Gastroesophageal sphincter (tissue), 4 donors: ENCODE measurements around the gene MTG2. TPM values are rescaled to one million over a fixed set of nuclear protein-coding genes. Genes with fewer than 3 reads are reported as not detected.

Experiments
- ATAC-seq: fragments of 150-250 bp; one replicate; pipeline ENCODE4 v1.9.1; 2016; ENCODE audit warnings: mild to moderate bottlenecking, moderate library complexity
- H3K27ac ChIP-seq, 4 donors: fragments of 200-600 bp; sonication (generic) in 3 of 4; 1 replicate in 3 of 4; 2 replicates in 1 of 4; pipeline ENCODE4 v1.5.1; 2016 to 2019
- H3K27me3 ChIP-seq: fragments of 200-600 bp; sonication (generic); one replicate; pipeline ENCODE4 v1.5.1; 2019
- H3K36me3 ChIP-seq, 2 donors: fragments of 200-600 bp; sonication (generic); one replicate each; pipeline ENCODE4 v1.5.1; 2019; ENCODE audit warnings: control low read depth in 1 of 2
- H3K4me1 ChIP-seq, 3 donors: fragments of 200-600 bp; sonication (generic); 1 replicate in 2 of 3; 2 replicates in 1 of 3; pipeline ENCODE4 v1.5.1; 2016 to 2019; ENCODE audit warnings: control low read depth in 2 of 3
- H3K4me3 ChIP-seq, 2 donors: fragments of 200-600 bp; sonication (generic); one replicate each; pipeline ENCODE4 v1.5.1; 2019; ENCODE audit warnings: mild to moderate bottlenecking in 1 of 2, moderate library complexity in 1 of 2
- H3K9me3 ChIP-seq, 3 donors: fragments of 200-600 bp; sonication (generic); one replicate each; pipeline ENCODE4 v1.5.1; 2017 to 2019; ENCODE audit warnings: control low read depth in 2 of 3
- CTCF ChIP-seq, 4 experiments: fragments of 200-600 bp in 2 of 4; fragments of 450-650 bp in 2 of 4; sonication (generic) in 1 of 4; IDR thresholded peaks; one replicate each; pipeline ENCODE4 v1.5.1; 2017 to 2019; ENCODE audit warnings: antibody characterized with exemption in 4 of 4, mild to moderate bottlenecking in 2 of 4, moderate library complexity in 2 of 4
- EP300 ChIP-seq: sonication (generic); formaldehyde crosslinking; IDR thresholded peaks from one replicate; pipeline ENCODE4 v1.6.1; 2017; ENCODE audit warnings: antibody characterized with exemption, mild to moderate bottlenecking
- POLR2A ChIP-seq, 2 donors: fragments of 450-650 bp; IDR thresholded peaks; one replicate each; pipeline ENCODE4 v1.6.1; 2017; ENCODE audit warnings: antibody characterized with exemption in 2 of 2, mild to moderate bottlenecking in 2 of 2, moderate library complexity in 1 of 2
- POLR2AphosphoS5 ChIP-seq: sonication (generic); formaldehyde crosslinking; IDR thresholded peaks from one replicate; pipeline ENCODE4 v1.6.1; 2017; ENCODE audit warnings: antibody characterized with exemption
- WGBS, 2 donors: methylation state at CpG; one replicate each; pipeline ENCODE4 v1.1.5; 2018; ENCODE audit warnings: low coverage in 1 of 2; 5-methylcytosine and 5-hydroxymethylcytosine counted together
- total RNA-seq, 4 donors: library from RNA; depleted of rRNA; stranded (reverse); fragments of >200 nt; gene quantifications; one replicate each; pipeline ENCODE4 v1.1.0, GENCODE V29; 2016

Gene MTG2
- total RNA-seq, 4 donors from 2014 or later: 23.7 to 31.3 (median 30.2) TPM

- H3K9me3 ChIP-seq: no peaks in the 10 kb centered on the region
- H3K36me3 ChIP-seq: peaks cover 0 to 79% of the 10 kb centered on the region in 2 donors
- ATAC-seq: no peak
- no peak overlapping the region for H3K4me3 ChIP-seq
- TF ChIP-seq CTCF (IDR thresholded peaks at IDR 0.05) (no peak), POLR2AphosphoS5 (no peak), EP300 (no peak), POLR2A (IDR thresholded peaks at IDR 0.05) (no peak)
- WGBS, 2 donors: 59 to 93% methylated on average over 3 to 4 of the region's 17 CpGs
- H3K4me1 ChIP-seq: peaks cover 0 to 14% (median 0%) of the 10 kb centered on the region in 3 donors
- no peak overlapping the region for H3K27ac ChIP-seq
- H3K27me3 ChIP-seq: no peaks in the 10 kb centered on the region
Measured at GRCh38 chr20:62161347-62161746, 21.5 kb upstream of the MTG2 start.

GRCh38 chr20:62162765-62163484 is 19.9 kb upstream of the MTG2 start:
- Histone ChIP-seq H3K36me3 (peaks cover 0 to 95% of the 10 kb centered on the region in 2 donors), H3K27me3 (no peaks in the 10 kb centered on the region), H3K9me3 (no peaks in the 10 kb centered on the region), H3K27ac (no peak overlapping the region), H3K4me1 (no peaks in the 10 kb centered on the region), H3K4me3 (no peak overlapping the region)
- WGBS, 2 donors: no CpG with 5 or more reads among the region's 38 CpGs
- no peak for ATAC-seq
- TF ChIP-seq POLR2AphosphoS5: no peak
- TF ChIP-seq POLR2A (IDR thresholded peaks at IDR 0.05): no peak
- no peak for TF ChIP-seq EP300
- no peak for TF ChIP-seq CTCF (IDR thresholded peaks at IDR 0.05)

DNA sequence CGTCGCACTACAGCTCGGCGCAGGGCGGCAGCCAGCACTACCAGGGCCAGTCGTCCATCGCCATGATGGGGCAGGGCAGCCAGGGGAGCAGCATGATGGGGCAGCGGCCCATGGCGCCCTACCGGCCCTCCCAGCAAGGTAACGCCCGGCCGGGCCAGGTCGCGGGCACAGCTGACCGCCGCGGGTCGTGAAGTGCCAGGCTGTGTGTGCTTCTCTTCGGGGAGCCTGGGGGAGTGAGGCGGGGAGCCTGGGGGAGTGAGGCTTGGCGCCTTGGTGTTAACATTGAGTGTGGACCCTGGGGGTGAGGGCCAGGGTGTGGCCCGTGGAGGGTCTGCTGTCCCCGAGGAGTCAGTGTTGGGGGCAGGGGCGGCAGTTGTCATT is 19.4 kb upstream of the MTG2 start:
- Histone ChIP-seq H3K4me3 (no peak overlapping the region), H3K9me3 (no peaks in the 10 kb centered on the region), H3K27ac (no peak overlapping the region), H3K36me3 (peaks cover 0 to 100% of the 10 kb centered on the region in 2 donors), H3K27me3 (no peaks in the 10 kb centered on the region), H3K4me1 (no peaks in the 10 kb centered on the region)
- ATAC-seq: no peak
- WGBS, 2 donors: 97% methylated on average over 6 of the region's 25 CpGs; no CpG with 5 or more reads in 1 of the 2 donors
- TF ChIP-seq POLR2AphosphoS5 (no peak), EP300 (no peak), CTCF (IDR thresholded peaks at IDR 0.05) (no peak)

GRCh38 chr20:62163986-62164762 is 18.7 kb upstream of the MTG2 start:
- H3K36me3 ChIP-seq: peaks cover 0 to 100% of the 10 kb centered on the region in 2 donors
- TF ChIP-seq EP300: no peak
- TF ChIP-seq POLR2A (IDR thresholded peaks at IDR 0.05): no peak
- TF ChIP-seq POLR2AphosphoS5: no peak
- TF ChIP-seq CTCF (IDR thresholded peaks at IDR 0.05): no peak
- ATAC-seq: no peak
- 96 to 98% methylated on average over 5 to 6 of the region's 29 CpGs for WGBS, 2 donors
- no peak overlapping the region for H3K27ac ChIP-seq
- H3K27me3 ChIP-seq: no peaks in the 10 kb centered on the region
- H3K4me1 ChIP-seq: no peaks in the 10 kb centered on the region
- no peaks in the 10 kb centered on the region for H3K9me3 ChIP-seq
- H3K4me3 ChIP-seq: no peak overlapping the region
